Lower leg skin (tissue), 4 donors: ENCODE data around the gene LYG2. TPM values are rescaled to one million over a fixed set of nuclear protein-coding genes. Genes with fewer than 3 reads are reported as not detected.
"Not testable (repeated sequence)": the region's sequence is repeated elsewhere in the genome, so short reads cannot be mapped to it uniquely, and the experiment has no call there.

Experiments
- DNase-seq, 2 donors: peaks; one replicate each; pipeline ENCODE4 v3.0.0-alpha.2; 2019; ENCODE audit warnings: low spot score in 2 of 2
- H3K4me3 ChIP-seq: fragments of 200-600 bp; sonication (generic); 2 replicates; pipeline ENCODE4 v1.5.1; 2017; ENCODE audit warnings: mild to moderate bottlenecking, low read depth; ENCODE audit not compliant: poor library complexity, severe bottlenecking
- CTCF ChIP-seq, 3 donors: fragments of 450-650 bp; IDR thresholded peaks; one replicate each; pipeline ENCODE4 v1.5.1; 2016; ENCODE audit warnings: antibody characterized with exemption in 3 of 3, mild to moderate bottlenecking in 3 of 3, moderate library complexity in 2 of 3
- POLR2A ChIP-seq, 2 donors: fragments of 450-650 bp; IDR thresholded peaks; one replicate each; pipeline ENCODE4 v1.6.1; 2016 to 2017; ENCODE audit warnings: antibody characterized with exemption in 2 of 2, mild to moderate bottlenecking in 1 of 2, moderate library complexity in 1 of 2
- WGBS, 2 donors: methylation state at CpG; one replicate each; pipeline ENCODE4 v1.1.5; 2018; 5-methylcytosine and 5-hydroxymethylcytosine counted together
- intact Hi-C: fragments of 100-400 bp; cut with DNase I; formaldehyde crosslinking; loops from one replicate; pipeline ENCODE4 v1.15.0; 2023; ENCODE audit warnings: low total_unique reads
- total RNA-seq, 4 donors: library from RNA; depleted of rRNA; stranded (reverse); fragments of >200 nt; gene quantifications; one replicate each; pipeline ENCODE4 v1.1.0, GENCODE V29; 2016

LYG2 gene
- 1 to 10 TPM in 1 of 4 donors, not detected in 3; 9.6 TPM for total RNA-seq

- H3K4me3 ChIP-seq: no peak within 1 kb of the TSS
- intact Hi-C loops: no loop called here
- 78 to 79% methylated on average over 7 of the region's 7 CpGs for WGBS, 2 donors
- TF ChIP-seq POLR2A (IDR thresholded peaks at IDR 0.05) (no peak), CTCF (IDR thresholded peaks at IDR 0.05) (no peak)
- no peak for DNase-seq
Measured at GRCh38 chr2:99255491-99256318, at the start of gene LYG2. Gene LYG2, minus strand, starts transcription at chr2:99255666. Its CDS starts 1,406 bp downstream, at chr2:99254260.

- WGBS, 2 donors: 92 to 95% methylated on average over 2 of the region's 2 CpGs
- DNase-seq, intact Hi-C loops, H3K4me3 ChIP-seq: not testable (repeated sequence)
Measured at GRCh38 chr2:99301097-99301496, 45.6 kb upstream of the LYG2 start, which contains the start of gene LYG1. Gene LYG1, minus strand, starts transcription at chr2:99301197. Its CDS starts 5,527 bp downstream, at chr2:99295670.

GRCh38 chr2:99299580-99299979 lies 44.1 kb upstream of the LYG2 start:
- TF ChIP-seq POLR2A (IDR thresholded peaks at IDR 0.05) (no peak), CTCF (IDR thresholded peaks at IDR 0.05) (no peak)
- WGBS, 2 donors: 94% methylated on average over 7 of the region's 7 CpGs
- intact Hi-C loops: no loop called here
- H3K4me3 ChIP-seq: no peak overlapping the region
- DNase-seq: no peak

GRCh38 chr2:99297994-99298393 lies 42.5 kb upstream of the LYG2 start:
- no peak for DNase-seq
- no peak overlapping the region for H3K4me3 ChIP-seq
- 76 to 84% methylated on average over 2 of the region's 2 CpGs for WGBS, 2 donors
- TF ChIP-seq POLR2A (IDR thresholded peaks at IDR 0.05) (no peak), CTCF (IDR thresholded peaks at IDR 0.05) (no peak)
- intact Hi-C loops: no loop called here

- WGBS, 2 donors: 75 to 80% methylated on average over 7 of the region's 7 CpGs
- no peak for TF ChIP-seq POLR2A (IDR thresholded peaks at IDR 0.05)
- no peak for TF ChIP-seq CTCF (IDR thresholded peaks at IDR 0.05)
- intact Hi-C loops: no loop called here
- H3K4me3 ChIP-seq: no peak overlapping the region
- no peak for DNase-seq
Measured at GRCh38 chr2:99285526-99285925, 30.1 kb upstream of the LYG2 start.

- DNase-seq: no peak
- TF ChIP-seq CTCF (IDR thresholded peaks at IDR 0.05) (no peak), POLR2A (IDR thresholded peaks at IDR 0.05) (no peak)
- intact Hi-C loops: no loop called here
- no peak overlapping the region for H3K4me3 ChIP-seq
Measured at GRCh38 chr2:99279969-99280695, 24.7 kb upstream of the LYG2 start.
